Stomach (tissue), 9 donors: Measurements from ENCODE around the gene ZNF225. TPM values are rescaled to one million over a fixed set of nuclear protein-coding genes. Genes with fewer than 3 reads are reported as not detected.

ENCODE experiments used
- DNase-seq, 2 donors: peaks; one replicate each; pipeline versions ENCODE4 v3.0.0 to v3.0.0-alpha.2; 2013 to 2019
- H3K27ac ChIP-seq, 5 donors: fragments of 200-600 bp in 4 of 5; sonication (generic) in 4 of 5; one replicate each; pipeline ENCODE4 v1.5.1; 2013 to 2019; ENCODE audit warnings: mild to moderate bottlenecking in 1 of 5, moderate library complexity in 1 of 5
- H3K27me3 ChIP-seq, 3 donors: fragments of 200-600 bp; sonication (generic); one replicate each; pipeline ENCODE4 v1.5.1; 2017 to 2019; ENCODE audit warnings: mixed run types in 1 of 3
- H3K36me3 ChIP-seq, 4 donors: fragments of 200-600 bp; sonication (generic); 1 replicate in 3 of 4; 2 replicates in 1 of 4; pipeline ENCODE4 v1.5.1; 2016 to 2019
- H3K4me1 ChIP-seq, 4 donors: fragments of 200-600 bp; sonication (generic); one replicate each; pipeline ENCODE4 v1.5.1; 2016 to 2019
- H3K4me3 ChIP-seq, 4 donors: fragments of 200-600 bp; sonication (generic) in 3 of 4; one replicate each; pipeline ENCODE4 v1.5.1; 2016 to 2019; ENCODE audit warnings: mild to moderate bottlenecking in 1 of 4
- H3K9me3 ChIP-seq, 4 donors: fragments of 200-600 bp; sonication (generic); one replicate each; pipeline ENCODE4 v1.5.1; 2016 to 2019
- CTCF ChIP-seq, 7 experiments: fragments of 450-650 bp in 4 of 7; fragments of 200-600 bp in 3 of 7; sonication (generic) in 3 of 7; IDR thresholded peaks; one replicate each; pipeline ENCODE4 v1.5.1; 2016 to 2019; ENCODE audit warnings: antibody characterized with exemption in 7 of 7, control low read depth in 2 of 7, mild to moderate bottlenecking in 1 of 7
- EP300 ChIP-seq: sonication (generic); formaldehyde crosslinking; IDR thresholded peaks from one replicate; pipeline ENCODE4 v1.6.1; 2017; ENCODE audit warnings: antibody characterized with exemption
- POLR2A ChIP-seq, 4 donors: fragments of 450-650 bp; IDR thresholded peaks; one replicate each; pipeline ENCODE4 v1.6.1; 2016; ENCODE audit warnings: antibody characterized with exemption in 4 of 4, control low read depth in 2 of 4, mild to moderate bottlenecking in 1 of 4, moderate library complexity in 1 of 4
- POLR2AphosphoS5 ChIP-seq, 3 donors: sonication (generic); formaldehyde crosslinking; IDR thresholded peaks; one replicate each; pipeline ENCODE4 v1.6.1; 2016; ENCODE audit warnings: antibody characterized with exemption in 3 of 3
- WGBS, 5 donors: extraction: QIAGEN DNeasy Blood & Tissue Kit in 3 of 5; methylation state at CpG; one replicate each; pipeline versions ENCODE4 v1.1.5 to v1.1.7; 2013 to 2018; 5-methylcytosine and 5-hydroxymethylcytosine counted together
- intact Hi-C: fragments of 100-400 bp; cut with DNase I; formaldehyde crosslinking; loops from one replicate; pipeline ENCODE4 v1.15.1; 2023; ENCODE audit warnings: low total_unique reads
- polyA plus RNA-seq, 3 donors: library from polyadenylated mRNA; stranded (reverse); fragments of 200-250 nt; gene quantifications; one replicate each; pipeline ENCODE4 v1.2.3, GENCODE V29; 2013
- small RNA-seq, 4 donors: library from RNA; depleted of rRNA; stranded (forward); fragments of <200 nt; gene quantifications; one replicate each; pipeline ENCODE3, GENCODE V24; 2016
- total RNA-seq, 5 donors: library from RNA; depleted of rRNA; stranded (reverse); fragments of >200 nt; gene quantifications; one replicate each; pipeline versions ENCODE4 v1.1.0 to v1.2.3, GENCODE V29; 2014 to 2016
- donor health status: healthy with polysubstance abuse.
- donor health status: Bipolar disorder and iron deficiency.
- donor health status: healthy.

The ZNF225 gene
- total and polyA plus RNA-seq, 8 donors = 0.29 to 8.3 (median 1.5) TPM

- Histone ChIP-seq H3K27me3 (no peaks in the 10 kb centered on the region), H3K4me1 (no peaks in the 10 kb centered on the region), H3K27ac (no peak overlapping the region), H3K9me3 (peaks cover 39 to 98% (median 92%) of the 10 kb centered on the region in 4 donors), H3K4me3 (no peak overlapping the region), H3K36me3 (peaks cover 0 to 6% (median 1%) of the 10 kb centered on the region in 4 donors)
- no peak for DNase-seq
- intact Hi-C loops = no loop called here
- WGBS, 5 donors = 80 to 93% (median 84%) methylated on average over 10 of the region's 10 CpGs
- no peak for TF ChIP-seq POLR2A (IDR thresholded peaks at IDR 0.05)
- no peak for TF ChIP-seq CTCF (IDR thresholded peaks at IDR 0.05)
- no peak for TF ChIP-seq POLR2AphosphoS5 (IDR thresholded peaks at IDR 0.05)
- no peak for TF ChIP-seq EP300
Measured at GRCh38 chr19:44182145-44182544, 68.9 kb downstream of the ZNF225 start.

Small RNA genes lying within 50 kb of the gene (small RNA-seq; reads per million reads assigned to genes)
- gene RNU6-902P = 0 reads per million in 4 donors

Other genes with a start within 250 kb of the ZNF225 start
- 1 to 10 TPM in 1 of 5 donors, under 1 TPM in 1, not detected in 3; 0.29 to 1.3 TPM for gene ZNF404, start 229.4 kb upstream of the ZNF225 start, total RNA-seq
- gene ZNF404, start 229.4 kb upstream of the ZNF225 start, polyA plus RNA-seq = 1 to 10 TPM in 1 of 3 donors, under 1 TPM in 2; 0.61 to 5.8 (median 0.93) TPM
- gene ZNF45, start 178.1 kb upstream of the ZNF225 start, total RNA-seq = 10 to 100 TPM in 1 of 5 donors, 1 to 10 TPM in 3, under 1 TPM in 1; 0.89 to 17.1 (median 8.1) TPM
- gene ZNF45, start 178.1 kb upstream of the ZNF225 start, polyA plus RNA-seq = 1 to 10 TPM; 3.3 to 4.9 (median 3.7) TPM
- 10 to 100 TPM in 1 of 5 donors, 1 to 10 TPM in 3, not detected in 1; 1.4 to 12.1 (median 7.0) TPM for gene ZNF221, start 162.2 kb upstream of the ZNF225 start, total RNA-seq
- under 1 TPM; 0.31 to 0.76 (median 0.40) TPM for gene ZNF221, start 162.2 kb upstream of the ZNF225 start, polyA plus RNA-seq
- 1 to 10 TPM in 4 of 5 donors, not detected in 1; 4.2 to 9.4 (median 5.1) TPM for gene ZNF155, start 129.2 kb upstream of the ZNF225 start, total RNA-seq
- gene ZNF155, start 129.2 kb upstream of the ZNF225 start, polyA plus RNA-seq = 1 to 10 TPM; 3.7 to 4.7 (median 3.8) TPM
- gene ZNF230, start 110.4 kb upstream of the ZNF225 start, total RNA-seq = 10 to 100 TPM in 1 of 5 donors, 1 to 10 TPM in 3, not detected in 1; 1.3 to 16.1 (median 6.3) TPM
- gene ZNF230, start 110.4 kb upstream of the ZNF225 start, polyA plus RNA-seq = 1 to 10 TPM; 1.1 to 2.1 (median 1.1) TPM
- gene ZNF222, start 88.0 kb upstream of the ZNF225 start, total RNA-seq = 1 to 10 TPM in 2 of 5 donors, not detected in 3; 2.2 to 6.1 TPM
- 1 to 10 TPM; 1.1 to 2.8 (median 1.7) TPM for gene ZNF222, start 88.0 kb upstream of the ZNF225 start, polyA plus RNA-seq
- 1 to 10 TPM in 2 of 5 donors, not detected in 3; 8.0 to 8.1 TPM for gene ZNF223, start 61.4 kb upstream of the ZNF225 start, total RNA-seq
- gene ZNF223, start 61.4 kb upstream of the ZNF225 start, polyA plus RNA-seq = 1 to 10 TPM; 1.2 to 8.6 (median 2.9) TPM
- gene ZNF284, start 41.2 kb upstream of the ZNF225 start, total RNA-seq = 1 to 10 TPM in 3 of 5 donors, under 1 TPM in 1, not detected in 1; 0.29 to 7.6 (median 3.9) TPM
- gene ZNF284, start 41.2 kb upstream of the ZNF225 start, polyA plus RNA-seq = under 1 TPM; 0.15 to 0.68 (median 0.37) TPM
- 10 to 100 TPM; 14.6 to 54.0 (median 19.2) TPM for gene ZNF224, start 19.0 kb upstream of the ZNF225 start, total RNA-seq
- 10 to 100 TPM in 1 of 3 donors, 1 to 10 TPM in 2; 6.9 to 13.6 (median 9.9) TPM for gene ZNF224, start 19.0 kb upstream of the ZNF225 start, polyA plus RNA-seq
- 10 to 100 TPM in 1 of 5 donors, 1 to 10 TPM in 3, under 1 TPM in 1; 0.58 to 11.6 (median 3.8) TPM for gene ZNF234, start 28.2 kb downstream of the ZNF225 start, total RNA-seq
- 1 to 10 TPM; 1.6 to 1.7 (median 1.6) TPM for gene ZNF234, start 28.2 kb downstream of the ZNF225 start, polyA plus RNA-seq
- gene ZNF226, start 51.7 kb downstream of the ZNF225 start, total RNA-seq = 10 to 100 TPM in 3 of 5 donors, 1 to 10 TPM in 2; 9.3 to 49.2 (median 25.8) TPM
- 10 to 100 TPM; 11.7 to 21.4 (median 14.9) TPM for gene ZNF226, start 51.7 kb downstream of the ZNF225 start, polyA plus RNA-seq
- 10 to 100 TPM in 2 of 5 donors, 1 to 10 TPM in 1, under 1 TPM in 2; 0.58 to 31.9 (median 6.7) TPM for gene ZNF227, start 99.1 kb downstream of the ZNF225 start, total RNA-seq
- gene ZNF227, start 99.1 kb downstream of the ZNF225 start, polyA plus RNA-seq = 1 to 10 TPM; 3.1 to 7.9 (median 3.5) TPM
- 1 to 10 TPM in 1 of 5 donors, under 1 TPM in 1, not detected in 3; 0.58 to 3.7 TPM for gene ZNF233, start 146.5 kb downstream of the ZNF225 start, total RNA-seq
- gene ZNF233, start 146.5 kb downstream of the ZNF225 start, polyA plus RNA-seq = under 1 TPM; 0.25 to 0.46 (median 0.43) TPM
- gene ZNF235, start 191.6 kb downstream of the ZNF225 start, total RNA-seq = 10 to 100 TPM in 1 of 5 donors, 1 to 10 TPM in 3, under 1 TPM in 1; 0.89 to 14.9 (median 2.9) TPM
- gene ZNF235, start 191.6 kb downstream of the ZNF225 start, polyA plus RNA-seq = 1 to 10 TPM; 1.1 to 1.5 (median 1.2) TPM
- 10 to 100 TPM in 2 of 5 donors, 1 to 10 TPM in 3; 1.2 to 20.1 (median 9.7) TPM for gene ZNF112, start 243.3 kb downstream of the ZNF225 start, total RNA-seq
- 1 to 10 TPM; 1.1 to 1.7 (median 1.2) TPM for gene ZNF112, start 243.3 kb downstream of the ZNF225 start, polyA plus RNA-seq